GM18909 (cell line): ENCODE measurements around the gene UBE2G1.
"Not testable (repeated sequence)": the region's sequence is repeated elsewhere in the genome, so short reads cannot be mapped to it uniquely, and the experiment has no call there.

Source experiments
- ATAC-seq: cut with Tn5 transposase; IDR thresholded peaks from one replicate; pipeline ENCODE4 v1.9.1; 2021; ENCODE audit warnings: mild to moderate bottlenecking; ENCODE audit not compliant: unreplicated experiment, poor library complexity

The UBE2G1 gene

DNA sequence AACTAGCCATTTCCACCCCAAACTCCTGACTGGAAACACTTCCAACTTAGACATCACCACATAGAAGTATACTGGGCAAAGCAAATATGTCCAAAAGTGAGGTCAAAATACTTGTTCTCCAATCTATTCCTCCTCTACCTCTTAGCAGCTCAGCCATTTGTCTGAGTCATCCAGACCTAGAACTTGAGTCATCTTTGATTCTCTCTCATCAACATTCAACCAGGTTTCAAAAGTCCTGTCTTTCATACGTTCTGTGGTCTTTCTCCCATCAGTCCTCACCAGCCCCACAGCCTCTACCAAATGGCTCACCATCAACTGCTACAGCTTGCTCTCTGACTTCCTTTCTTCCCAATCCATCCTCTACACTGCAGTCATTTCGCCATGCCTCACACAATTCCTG, 109.5 kb downstream of the UBE2G1 start:
- no peak for ATAC-seq

DNA sequence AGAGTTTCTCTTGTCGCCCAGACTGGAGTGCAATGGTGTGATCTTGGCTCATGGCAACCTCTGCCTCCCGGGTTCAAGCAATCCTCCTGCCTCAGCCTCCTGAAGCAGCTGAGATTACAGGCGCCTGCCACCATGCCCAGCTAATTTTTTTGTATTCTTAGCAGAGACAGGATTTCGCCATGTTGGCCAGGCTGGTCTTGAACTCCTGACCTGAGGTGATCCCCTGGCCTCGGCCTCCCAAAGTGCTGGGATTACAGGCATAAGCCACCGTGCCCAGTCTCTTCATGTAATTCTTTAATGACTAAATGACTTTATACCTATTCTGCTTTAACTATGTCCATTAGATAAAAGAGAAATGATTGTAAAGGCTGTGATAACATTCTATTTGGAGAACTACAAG, 111.2 kb downstream of the UBE2G1 start:
- ATAC-seq = not testable (repeated sequence)

- no peak for ATAC-seq
Observed at GRCh38 chr17:4250887-4251286, 115.6 kb downstream of the UBE2G1 start.

GRCh38 chr17:4249452-4250029, 116.9 kb downstream of the UBE2G1 start:
- no peak for ATAC-seq

DNA sequence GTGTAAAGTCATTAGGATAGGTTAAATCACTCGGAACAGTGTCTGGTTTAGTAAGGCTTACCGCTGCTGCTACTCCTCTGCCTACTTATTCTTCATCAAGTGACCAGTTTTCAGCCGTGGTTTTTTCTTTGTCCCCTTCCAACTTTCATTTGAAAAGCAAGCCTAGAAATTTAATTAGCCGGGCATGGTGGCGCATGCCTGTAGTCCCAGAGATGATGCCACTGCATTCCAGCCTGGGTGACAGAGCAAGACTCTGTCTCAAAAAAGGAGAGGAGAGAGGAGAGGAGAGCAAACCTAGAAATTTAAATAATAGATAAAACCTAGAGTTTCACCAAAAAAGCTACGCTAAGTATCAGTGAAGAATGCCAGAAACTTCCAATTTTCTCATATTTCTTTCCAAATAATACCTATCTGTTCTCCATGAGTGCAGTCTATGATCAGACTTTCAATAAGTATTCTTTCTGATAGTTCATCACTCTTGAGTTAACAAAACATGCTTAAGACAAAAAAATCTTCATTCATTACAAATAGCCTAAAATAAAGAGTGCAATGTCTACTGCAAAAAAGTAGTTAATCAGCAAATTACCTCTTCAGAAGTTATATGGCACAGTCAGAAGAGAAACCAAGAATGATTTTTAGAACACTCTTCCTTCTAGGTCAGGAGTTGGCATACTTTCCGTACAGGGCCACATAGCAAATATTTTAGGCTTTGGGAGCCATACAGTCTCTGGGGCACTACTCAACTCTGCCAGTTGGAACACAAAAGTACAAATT, 117.8 kb downstream of the UBE2G1 start:
- no peak for ATAC-seq

DNA sequence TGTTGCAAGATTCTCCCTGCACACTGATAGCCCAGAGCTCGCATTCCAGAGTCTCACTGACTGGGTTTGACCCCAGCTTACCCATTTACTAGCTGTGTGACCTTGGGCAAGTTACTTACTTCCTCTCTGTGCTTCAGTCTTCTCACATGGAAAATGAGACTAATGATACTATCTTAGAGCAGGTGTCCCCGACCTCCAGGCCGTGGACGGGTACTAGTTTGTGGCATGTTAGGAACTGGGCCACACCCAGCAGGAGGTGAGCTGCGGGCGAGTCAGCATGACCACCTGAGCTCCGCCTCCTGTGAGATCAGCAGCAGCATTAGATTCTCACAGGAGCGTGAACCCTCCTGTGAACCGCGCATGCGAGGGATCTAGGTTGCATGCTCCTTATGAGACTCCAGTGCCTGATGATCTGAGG, 118.5 kb downstream of the UBE2G1 start:
- ATAC-seq = no peak

GRCh38 chr17:4247361-4247970, 119.0 kb downstream of the UBE2G1 start:
- no peak for ATAC-seq

- ATAC-seq = no peak
Observed at GRCh38 chr17:4246674-4247073, 119.8 kb downstream of the UBE2G1 start.

DNA sequence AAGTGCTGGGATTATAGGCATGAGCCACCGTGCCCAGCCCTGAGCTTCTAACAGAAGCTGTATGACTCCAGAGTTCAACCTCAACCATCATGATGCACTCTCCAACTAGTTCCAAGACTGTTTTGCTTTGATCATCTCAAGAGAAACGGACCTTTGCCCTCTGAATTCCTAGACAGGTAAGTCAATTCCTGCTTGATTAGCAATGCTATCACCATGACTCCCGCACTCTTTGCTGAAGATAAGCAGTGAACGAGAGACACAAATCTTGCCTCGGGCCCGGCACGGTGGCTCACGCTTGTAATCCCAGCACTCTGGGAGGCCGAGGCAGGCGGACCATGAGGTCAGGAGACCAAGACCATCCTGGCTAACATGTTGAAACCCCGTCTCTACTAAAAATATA, 124.9 kb downstream of the UBE2G1 start:
- no peak for ATAC-seq

DNA sequence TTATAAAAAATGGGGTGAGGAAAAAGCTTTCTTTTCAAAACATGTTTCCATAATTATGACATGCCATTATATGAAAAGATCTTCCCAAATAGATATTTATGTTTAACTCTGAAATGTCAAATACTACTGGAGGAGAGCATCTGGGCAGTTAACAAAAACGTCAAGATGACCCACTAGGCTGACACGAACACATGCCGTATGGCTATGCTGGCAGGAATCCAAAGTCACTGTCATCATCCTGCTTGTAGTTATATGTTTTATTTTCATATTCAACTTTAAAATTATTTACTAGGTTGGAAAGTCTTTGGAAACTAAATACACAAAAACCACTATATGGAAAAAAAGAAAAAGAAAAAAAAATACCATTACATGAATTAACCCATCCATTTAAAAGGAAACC, 130.0 kb downstream of the UBE2G1 start:
- no peak for ATAC-seq

DNA sequence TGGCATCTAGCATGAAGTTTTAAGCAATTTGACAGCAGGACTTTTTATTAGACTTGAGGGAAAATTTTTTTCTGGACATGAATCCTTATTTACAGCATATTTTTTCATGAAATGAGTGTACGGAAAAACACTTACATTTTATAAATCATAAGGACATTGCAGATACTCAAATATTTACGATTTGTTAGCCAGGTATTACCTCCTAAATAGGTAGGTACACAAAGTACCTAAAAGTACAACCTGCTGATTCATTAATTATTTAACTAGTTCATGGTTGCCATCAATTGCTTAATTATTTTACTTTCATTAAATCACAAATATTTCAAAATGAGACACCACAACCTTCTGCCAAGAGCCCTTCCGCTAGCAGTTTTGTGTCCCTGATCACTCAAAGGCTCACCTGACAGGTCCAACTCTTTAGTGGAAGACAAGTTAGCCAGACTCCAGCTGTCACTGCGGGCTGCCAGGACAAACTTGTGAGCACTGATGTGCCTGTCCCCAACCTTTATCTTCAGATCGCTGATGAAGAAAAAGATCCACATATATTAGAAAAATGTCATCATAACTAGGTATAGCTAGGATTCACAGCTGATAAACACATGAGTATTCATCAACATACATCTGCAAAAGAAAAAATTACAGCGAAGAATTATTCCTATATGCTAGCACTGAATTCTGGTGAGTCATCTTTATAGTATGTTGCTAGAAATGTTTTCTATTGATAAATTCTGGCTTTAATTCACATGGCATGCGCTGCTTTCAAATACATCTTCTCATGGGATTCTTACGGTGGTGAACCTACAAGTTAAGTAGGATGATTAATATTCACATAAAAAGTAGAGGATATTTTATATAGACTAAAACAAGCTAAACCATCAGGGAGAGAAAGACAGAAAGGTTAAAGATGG, 130.8 kb downstream of the UBE2G1 start:
- ATAC-seq = no peak

DNA sequence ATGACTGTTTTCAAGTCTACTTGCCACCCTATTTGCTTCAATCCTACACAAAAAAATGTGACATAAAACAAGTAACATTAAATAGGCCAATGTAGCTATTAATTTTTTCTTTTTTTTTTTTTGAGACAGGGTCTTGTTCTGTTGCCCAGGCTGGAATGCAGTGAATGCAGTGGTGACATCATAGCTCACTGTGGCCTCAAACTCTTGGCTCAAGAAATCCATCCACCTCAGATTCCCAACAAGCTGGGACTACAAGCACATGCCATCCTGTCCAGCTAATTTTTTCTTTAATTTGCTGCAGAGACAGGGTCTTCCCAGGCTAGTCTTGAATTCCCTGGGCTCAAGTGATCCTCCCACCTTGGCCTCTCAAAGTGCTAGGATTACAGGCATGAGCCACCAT, 132.1 kb downstream of the UBE2G1 start:
- no peak for ATAC-seq

DNA sequence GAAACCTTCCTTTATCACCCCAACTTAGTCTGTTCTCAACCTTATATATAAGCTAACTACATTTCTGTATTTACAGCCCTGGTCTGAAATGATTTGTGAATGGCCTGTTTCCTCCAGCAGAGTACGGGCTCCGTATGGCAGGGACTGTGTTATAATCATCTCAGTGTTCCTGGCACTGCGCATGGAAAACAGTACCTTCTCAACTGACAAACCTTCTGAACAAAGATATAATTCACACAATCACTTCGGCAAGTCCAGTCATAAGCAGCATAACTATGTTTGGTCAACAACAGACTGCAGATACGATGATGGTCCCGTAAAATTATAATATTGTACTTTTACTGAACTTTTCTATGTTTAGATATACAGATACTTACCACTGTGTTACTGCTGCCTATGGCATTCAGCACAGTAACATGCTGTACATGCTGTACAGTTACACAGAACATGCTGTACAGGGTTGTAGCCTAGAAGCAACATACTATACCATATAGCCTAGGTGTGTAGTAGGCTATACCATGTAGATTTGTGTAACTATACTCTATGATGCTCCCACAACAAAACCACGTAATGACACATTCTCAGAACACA, 132.7 kb downstream of the UBE2G1 start:
- ATAC-seq = no peak

- no peak for ATAC-seq
Observed at GRCh38 chr17:4232168-4232813, 134.2 kb downstream of the UBE2G1 start.

DNA sequence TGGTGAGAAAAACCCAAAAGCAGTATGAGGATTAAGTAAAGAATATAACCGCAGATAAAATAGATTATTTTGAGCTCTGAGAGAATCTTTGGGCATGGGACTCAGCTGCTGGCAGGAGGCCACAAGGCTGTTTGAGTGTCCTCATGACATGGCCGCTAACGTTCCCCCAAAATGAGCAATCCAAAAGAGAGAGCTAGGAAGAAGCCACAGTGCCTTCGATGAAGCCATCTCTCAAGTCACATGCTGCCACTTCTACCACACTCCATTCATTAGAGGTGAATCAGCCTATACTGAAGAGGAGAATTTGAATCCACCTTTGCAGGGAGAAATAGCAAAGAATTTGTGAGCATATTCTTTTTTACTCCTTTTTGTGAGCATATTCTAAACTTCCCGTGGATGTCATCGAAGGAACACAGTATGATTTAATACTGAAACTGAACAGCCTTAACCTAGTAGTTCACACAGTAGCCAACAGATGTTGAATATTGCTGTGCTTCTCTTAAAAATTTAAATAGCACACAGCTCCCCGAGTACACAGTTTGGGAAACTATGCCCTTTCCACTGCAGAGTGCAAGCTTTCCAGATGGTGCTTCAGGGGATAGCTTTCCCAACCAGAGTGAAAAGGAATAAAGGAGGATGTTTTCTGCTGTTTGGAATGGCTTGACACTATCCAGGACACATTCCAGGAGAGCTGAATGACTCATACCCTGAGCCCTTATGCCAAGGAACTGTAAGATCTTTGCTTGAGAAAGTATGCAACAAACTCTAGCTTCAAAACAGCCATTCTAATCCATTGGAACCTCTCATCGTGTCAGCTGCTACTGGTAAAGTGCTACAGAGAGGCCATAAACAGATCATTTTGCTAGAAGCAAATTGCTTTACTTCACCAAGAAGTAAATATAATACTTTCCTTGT, 136.6 kb downstream of the UBE2G1 start:
- no peak for ATAC-seq

- no peak for ATAC-seq
Observed at GRCh38 chr17:4221899-4222659, 144.4 kb downstream of the UBE2G1 start.

GRCh38 chr17:4221163-4221562, 145.3 kb downstream of the UBE2G1 start:
- no peak for ATAC-seq

DNA sequence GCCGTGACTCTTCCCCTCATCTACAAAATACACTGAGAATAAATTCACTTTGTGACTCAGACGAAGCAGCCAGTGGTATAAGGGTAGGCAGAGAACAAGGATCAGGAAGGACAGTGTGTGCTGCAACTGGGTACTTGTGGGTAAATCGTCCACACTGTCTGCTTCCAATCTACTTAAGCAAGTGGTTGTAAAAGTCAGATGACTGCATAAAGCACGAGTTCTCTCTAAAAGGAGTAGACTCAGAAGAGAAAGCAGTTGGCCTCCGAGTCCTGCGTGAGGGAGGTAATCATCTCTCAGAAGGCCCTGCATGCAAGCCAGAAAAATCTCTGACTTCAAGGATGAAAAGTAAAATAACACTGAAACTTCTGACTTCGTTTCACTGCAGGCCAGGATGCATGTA, 145.8 kb downstream of the UBE2G1 start:
- no peak for ATAC-seq
